C4-2B (cell line): ENCODE results near the gene GAP43.

Experiments used
- H3K27ac ChIP-seq: fragments of 450-650 bp; 2 replicates; pipeline ENCODE4 v1.5.1; 2017
- CTCF ChIP-seq: fragments of 450-650 bp; conservative IDR thresholded peaks from 2 replicates; pipeline ENCODE4 v1.5.1; 2017; ENCODE audit warnings: mild to moderate bottlenecking
- ZFX ChIP-seq: fragments of 450-650 bp; IDR thresholded peaks from 2 replicates; pipeline ENCODE4 v1.6.1; 2017

The GAP43 gene

DNA sequence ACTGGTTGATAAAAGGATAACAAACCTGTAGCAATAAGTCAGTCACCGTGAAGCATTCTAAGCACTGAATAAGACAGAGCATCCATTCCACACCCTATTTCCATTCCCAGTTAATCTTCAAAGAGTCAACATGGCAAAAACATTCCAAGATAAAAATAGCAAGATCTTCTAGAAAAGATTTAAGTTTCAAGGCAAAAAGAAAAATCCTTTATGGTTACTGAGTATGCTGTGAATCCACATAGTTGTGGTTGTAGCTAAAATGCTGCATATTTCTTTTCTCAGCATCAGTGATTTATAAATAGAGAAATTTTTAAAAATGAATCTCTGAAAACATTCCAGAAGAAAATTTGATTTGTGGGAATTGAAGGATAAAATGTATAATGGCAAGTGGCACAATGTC is 21.1 kb downstream of the GAP43 start:
- H3K27ac ChIP-seq, result no peak overlapping the region
- TF ChIP-seq ZFX (no peak), CTCF (no peak)

- TF ChIP-seq ZFX, result no peak
- TF ChIP-seq CTCF, result no peak
- no peak overlapping the region for H3K27ac ChIP-seq
Observed at GRCh38 chr3:115646027-115646690, 22.8 kb downstream of the GAP43 start.

DNA sequence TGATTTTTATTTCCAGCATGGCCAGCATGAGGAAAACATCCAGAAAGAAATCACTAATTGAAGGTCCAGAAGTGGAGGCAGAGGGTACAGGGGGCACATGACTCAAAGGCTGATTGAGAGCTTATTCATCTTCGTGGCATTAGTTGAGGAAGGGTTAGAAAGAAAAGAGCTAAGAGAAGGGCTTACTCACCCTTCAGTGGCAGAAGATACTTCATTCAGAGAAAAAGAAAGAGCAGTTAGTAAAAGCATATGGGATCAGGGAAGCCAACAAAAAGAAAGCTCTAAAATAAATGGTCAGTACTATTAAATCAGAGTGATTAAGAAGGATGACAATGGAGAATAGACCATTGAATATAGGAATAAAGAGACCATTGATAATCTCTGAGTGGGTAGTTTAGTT is 25.2 kb downstream of the GAP43 start:
- no peak overlapping the region for H3K27ac ChIP-seq
- no peak for TF ChIP-seq CTCF
- no peak for TF ChIP-seq ZFX

GRCh38 chr3:115651087-115651486 is 27.8 kb downstream of the GAP43 start:
- H3K27ac ChIP-seq, result no peak overlapping the region
- no peak for TF ChIP-seq CTCF
- no peak for TF ChIP-seq ZFX

GRCh38 chr3:115651599-115651998 is 28.3 kb downstream of the GAP43 start:
- TF ChIP-seq ZFX (no peak), CTCF (no peak)
- H3K27ac ChIP-seq, result no peak overlapping the region

DNA sequence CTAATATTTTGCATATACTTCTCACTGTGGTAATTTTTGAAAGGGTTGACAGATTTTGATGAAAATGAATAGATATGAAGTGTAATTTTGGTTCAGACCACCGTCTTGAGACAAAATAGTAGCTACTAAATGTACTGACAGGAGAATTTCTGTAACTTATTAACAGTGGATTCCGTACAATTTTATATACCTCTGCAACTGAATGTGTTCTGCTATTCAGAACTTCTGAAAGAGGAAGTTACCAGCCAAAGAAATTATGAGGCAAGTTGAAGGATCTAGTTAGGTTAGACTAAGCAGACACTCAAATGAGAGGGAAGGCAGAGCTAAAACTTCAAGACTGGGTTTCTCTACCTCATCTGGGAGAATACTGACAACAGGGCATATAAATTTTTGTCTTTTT is 29.4 kb downstream of the GAP43 start:
- TF ChIP-seq ZFX (no peak), CTCF (no peak)
- H3K27ac ChIP-seq, result no peak overlapping the region

GRCh38 chr3:115655761-115656282 is 32.5 kb downstream of the GAP43 start:
- no peak for TF ChIP-seq ZFX
- TF ChIP-seq CTCF, result no peak
- no peak overlapping the region for H3K27ac ChIP-seq
